ENCODE measurements around the gene BORCS5.

DNA sequence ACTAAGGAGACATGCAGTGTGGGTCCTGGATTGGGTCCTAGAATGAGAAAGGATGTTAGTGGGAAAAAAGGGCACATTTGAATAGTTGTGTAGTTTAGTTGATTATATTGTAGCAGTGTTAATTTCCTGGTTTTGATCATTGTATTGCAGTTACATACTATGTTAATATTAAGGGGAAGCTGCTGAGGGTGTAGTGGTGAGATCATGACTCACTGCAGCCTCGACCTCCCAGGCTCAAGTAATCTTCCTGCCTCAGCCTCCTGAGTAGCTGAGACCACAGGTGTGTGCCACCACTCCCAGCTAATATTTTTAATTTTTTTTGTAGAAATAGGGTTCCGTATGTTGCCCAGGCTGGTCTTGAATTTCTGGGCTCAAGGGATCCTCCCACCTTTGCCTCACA is 21.7 kb downstream of the BORCS5 start:
- TF ChIP-seq CTCF (IDR thresholded peaks at IDR 0.05; ENCODE audit: insufficient read depth, low read length), result no peak
- TF ChIP-seq POLR2AphosphoS5 (IDR thresholded peaks at IDR 0.05; ENCODE audit: low read depth), result no peak

Measured in HL-60 (cell line).